Endothelial cell of umbilical vein (primary cell): Measurements from ENCODE around the gene LGALS3BP. TPM values are rescaled to one million over a fixed set of nuclear protein-coding genes. Genes with fewer than 3 reads are reported as not detected.
A peak's percentile ranks its signal among the peaks of the same experiment; 100 is the strongest.

Experiments
- BruUV-seq: library from RNA; stranded (reverse); fragments of 400-500 nt; replicated peaks from 2 replicates; lab custom pipeline; 2021; lab: Mats Ljungman, UMichigan
- CTCF ChIA-PET: fragments of 300-600, 350-600 bp; sonication (Branson Sonifier 250); formaldehyde crosslinking; loops from one replicate; lab custom pipeline; 2021; ENCODE audit warnings: antibody characterized with exemption, inconsistent platforms; lab: Charles Lee
- POLR2A ChIA-PET: fragments of 300-600, 350-600 bp; sonication (Branson Sonifier 250); formaldehyde crosslinking; loops from one replicate; lab custom pipeline; 2021; ENCODE audit warnings: antibody characterized with exemption, inconsistent platforms; lab: Charles Lee
- DNase-seq: peaks from one replicate; pipeline ENCODE4 v3.0.0-alpha.2; 2011; ENCODE audit warnings: low read depth, low spot score
- FAIRE-seq: peaks from 2 replicates; lab custom pipeline; 2011; peaks lifted over from hg19 to GRCh38; lab: Jason Lieb, UNC
- H2AFZ ChIP-seq: 2 replicates; pipeline ENCODE4 v1.6.0; 2012; ENCODE audit warnings: low read depth, low read length, control low read depth, inconsistent platforms
- H3K27ac ChIP-seq: 2 replicates; pipeline ENCODE4 v1.5.1; 2011; ENCODE audit warnings: low read depth, mild to moderate bottlenecking, control low read depth, low read length, moderate library complexity; ENCODE audit not compliant: insufficient read depth
- H3K27me3 ChIP-seq, 2 experiments: 2 replicates each; pipeline versions ENCODE4 v1.6.0 to v1.6.1; 2011; ENCODE audit warnings: low read length in 2 of 2, mixed read lengths in 1 of 2; ENCODE audit not compliant: control insufficient read depth in 2 of 2, insufficient read depth in 2 of 2
- H3K36me3 ChIP-seq, 2 experiments: 2 replicates in 1 of 2; 3 replicates in 1 of 2; pipeline ENCODE4 v1.5.1; 2011; ENCODE audit warnings: low read length in 2 of 2, mild to moderate bottlenecking in 1 of 2, moderate library complexity in 1 of 2; ENCODE audit not compliant: control insufficient read depth in 2 of 2, insufficient read depth in 2 of 2; ENCODE audit errors: extremely low read depth in 1 of 2
- H3K4me1 ChIP-seq: 3 replicates; pipeline ENCODE4 v1.5.1; 2011; ENCODE audit warnings: mild to moderate bottlenecking, low read length; ENCODE audit not compliant: control insufficient read depth, insufficient read depth; ENCODE audit errors: extremely low read depth
- H3K4me2 ChIP-seq: 2 replicates; pipeline ENCODE4 v1.6.1; 2011; ENCODE audit warnings: low read length, control low read depth, mixed read lengths; ENCODE audit not compliant: insufficient read depth
- H3K4me3 ChIP-seq, 3 experiments: fragments of 200-600 bp in 1 of 3; sonication (generic), shearing (Covaris generic) in 1 of 3; replicated peaks in 1 of 3; 2 replicates each; pipeline ENCODE4 v1.5.1; 2011 to 2016; ENCODE audit warnings: control low read depth in 3 of 3, low read length in 3 of 3, mild to moderate bottlenecking in 2 of 3, inconsistent platforms in 1 of 3, low read depth in 1 of 3, moderate library complexity in 1 of 3; ENCODE audit not compliant: insufficient read depth in 1 of 3
- H3K79me2 ChIP-seq: 2 replicates; pipeline ENCODE4 v1.6.0; 2012; ENCODE audit warnings: low read length, inconsistent platforms; ENCODE audit not compliant: control insufficient read depth, insufficient read depth
- H3K9ac ChIP-seq: replicated peaks from 2 replicates; pipeline ENCODE3; 2011; ENCODE audit warnings: low read length, control low read depth; ENCODE audit not compliant: insufficient read depth; ENCODE audit errors: extremely low read depth
- H3K9me1 ChIP-seq: replicated peaks from 3 replicates; pipeline ENCODE4 v1.6.0; 2011; ENCODE audit warnings: mild to moderate bottlenecking, low read length; ENCODE audit not compliant: control insufficient read depth, insufficient read depth; ENCODE audit errors: extremely low read depth
- H3K9me3 ChIP-seq: replicated peaks from 2 replicates; pipeline ENCODE4 v1.5.1; 2012; ENCODE audit warnings: low read length, inconsistent platforms; ENCODE audit not compliant: control insufficient read depth, insufficient read depth
- H4K20me1 ChIP-seq: replicated peaks from 2 replicates; pipeline ENCODE3; 2011; ENCODE audit warnings: mild to moderate bottlenecking, low read length; ENCODE audit not compliant: control insufficient read depth, insufficient read depth; ENCODE audit errors: extremely low read depth
- EZH2 ChIP-seq: IDR thresholded peaks from 2 replicates; pipeline ENCODE4 v1.6.1; 2012; ENCODE audit warnings: borderline replicate concordance, low read depth, mild to moderate bottlenecking, moderate library complexity, low read length, inconsistent platforms; ENCODE audit not compliant: severe bottlenecking
- FOS ChIP-seq: IDR thresholded peaks from 2 replicates; pipeline ENCODE4 v1.6.1; 2011; ENCODE audit warnings: mild to moderate bottlenecking, low read length, moderate library complexity, borderline replicate concordance; ENCODE audit not compliant: insufficient read depth
- GATA2 ChIP-seq: IDR thresholded peaks from 2 replicates; pipeline ENCODE4 v1.7.0; 2011; ENCODE audit warnings: low read depth, mild to moderate bottlenecking, moderate library complexity, mixed read lengths, low read length; ENCODE audit not compliant: insufficient read length, insufficient read depth
- JUN ChIP-seq: IDR thresholded peaks from 2 replicates; pipeline ENCODE4 v1.6.1; 2011; ENCODE audit warnings: borderline replicate concordance, low read depth; ENCODE audit not compliant: insufficient read length, insufficient read depth
- MYC ChIP-seq: IDR thresholded peaks from one replicate; pipeline ENCODE4 v1.6.1; 2011; ENCODE audit warnings: mild to moderate bottlenecking, low read depth, low read length
- POLR2A ChIP-seq: IDR thresholded peaks from 2 replicates; pipeline ENCODE4 v1.6.1; 2012; ENCODE audit warnings: low read depth, mild to moderate bottlenecking, control low read depth, low read length
- POLR2AphosphoS5 ChIP-seq: IDR thresholded peaks from 2 replicates; pipeline ENCODE4 v1.6.1; 2012; ENCODE audit warnings: low read depth, mild to moderate bottlenecking, control low read depth, low read length, moderate library complexity; ENCODE audit not compliant: insufficient read depth
- dilution Hi-C: fragments of 300-500 bp; cut with MboI; formaldehyde crosslinking; loops from one replicate; pipeline ENCODE4 v1.15.0; 2019; ENCODE audit warnings: low sequenced_read_pairs; ENCODE audit not compliant: extremely low pct_ligation_motif_present
- intact Hi-C: fragments of 100-400 bp; cut with micrococcal nuclease; formaldehyde crosslinking; loops from one replicate; pipeline ENCODE4 v1.10.0; 2022
- polyA plus RNA-seq, 4 experiments: library from polyadenylated mRNA; depleted of rRNA in 3 of 4; stranded (reverse) in 3 of 4; unstranded in 1 of 4; fragments of >200 nt; gene quantifications; 2 replicates each; pipeline versions ENCODE4 v1.2.1 to v1.2.3, GENCODE V29; 2011 to 2012; ENCODE audit warnings: missing spikeins in 1 of 4
- total RNA-seq: library from RNA; stranded (reverse); gene quantifications from 2 replicates; pipeline ENCODE4 v1.2.3, GENCODE V29; 2021
- TF ChIP-seq, protein P1 (sequence below), 2 donors: IDR thresholded peaks; 1 replicate in 1 of 2; 2 replicates in 1 of 2; pipeline ENCODE4 v1.5.1; 2011; ENCODE audit warnings: low read length in 2 of 2, mild to moderate bottlenecking in 2 of 2, moderate library complexity in 2 of 2, control low read depth in 1 of 2, inconsistent platforms in 1 of 2, low read depth in 1 of 2; ENCODE audit not compliant: insufficient read depth in 1 of 2; ENCODE audit errors: extremely low read depth in 1 of 2
- TF ChIP-seq, protein P2 (sequence below): IDR thresholded peaks from 2 replicates; pipeline ENCODE4 v1.6.1; 2011; ENCODE audit not compliant: insufficient read depth, insufficient read length

Gene LGALS3BP
- total and polyA plus RNA-seq, 2 donors (not counting 3 experiments of a cell fraction or from before 2014, with no cell fraction given) = 0.77 to 1.3 TPM

DNA sequence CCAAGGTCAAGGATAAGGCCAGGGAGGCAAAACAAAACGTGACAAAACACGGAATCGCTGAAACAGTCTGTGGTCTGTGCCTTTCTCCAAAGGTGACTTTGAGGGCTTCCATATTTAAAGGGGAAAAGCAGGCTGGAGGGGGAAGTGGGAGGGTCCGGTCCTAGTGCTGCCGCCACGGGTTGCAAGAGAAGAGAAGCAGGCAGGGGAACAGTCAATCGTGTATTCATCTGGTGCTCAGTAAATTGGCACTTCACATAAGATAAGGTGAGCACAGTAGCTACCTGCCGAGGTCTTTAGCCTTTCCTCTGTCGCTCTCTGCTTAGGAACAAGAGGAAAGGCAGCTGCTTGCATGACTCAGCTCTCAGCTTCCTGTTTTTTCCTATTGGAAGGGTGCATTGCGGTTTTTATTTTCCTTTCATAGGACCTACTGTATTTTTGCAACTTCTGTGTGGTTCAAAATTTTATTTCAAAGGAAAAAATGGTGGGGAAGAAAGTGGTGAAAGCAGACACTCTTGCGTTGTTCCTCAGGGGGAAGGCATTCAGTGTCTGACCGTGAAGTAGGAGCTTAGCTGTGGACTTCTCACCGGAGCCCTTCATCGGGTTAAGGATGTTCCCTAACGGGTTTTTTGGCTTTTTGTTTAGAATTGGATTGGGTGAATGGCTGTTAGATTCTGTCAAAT, 7.1 kb upstream of the LGALS3BP start:
- DNase-seq (peak; percentile 87), FAIRE-seq (peak; percentile 97)
- Histone ChIP-seq H4K20me1 (no peaks in the 10 kb centered on the region), H3K4me3 (peak overlapping the region; percentile 0 to 49 (median 13)), H3K79me2 (no peaks in the 10 kb centered on the region), H2AFZ (peak overlapping the region; percentile 39), H3K9me3 (no peaks in the 10 kb centered on the region), H3K27ac (peak overlapping the region; percentile 96), H3K27me3 (no peaks in the 10 kb centered on the region), H3K4me1 (peaks cover 28% of the 10 kb centered on the region), H3K9ac (peak overlapping the region; percentile 70), H3K36me3 (peaks cover 2 to 13% of the 10 kb centered on the region in 2 experiments), H3K4me2 (peak overlapping the region; percentile 89), H3K9me1 (no peaks in the 10 kb centered on the region)
- intact Hi-C loops (loop anchor here (1.0 to 2.0 kb wide), 2 partner anchors 23 to 56 kb away; partner anchors contain the start of gene CANT1), dilution Hi-C loops (no loop called here)
- ChIA-PET CTCF (interaction anchor here (0.7 to 2.2 kb wide), 6 partner anchors 9 to 121 kb away, joined by 3 to 15 read pairs (median 6); no protein-coding TSS in a partner anchor), POLR2A (no interaction called here)
- TSS peak; percentile 83 for BruUV-seq
- TF ChIP-seq, protein P1, sequence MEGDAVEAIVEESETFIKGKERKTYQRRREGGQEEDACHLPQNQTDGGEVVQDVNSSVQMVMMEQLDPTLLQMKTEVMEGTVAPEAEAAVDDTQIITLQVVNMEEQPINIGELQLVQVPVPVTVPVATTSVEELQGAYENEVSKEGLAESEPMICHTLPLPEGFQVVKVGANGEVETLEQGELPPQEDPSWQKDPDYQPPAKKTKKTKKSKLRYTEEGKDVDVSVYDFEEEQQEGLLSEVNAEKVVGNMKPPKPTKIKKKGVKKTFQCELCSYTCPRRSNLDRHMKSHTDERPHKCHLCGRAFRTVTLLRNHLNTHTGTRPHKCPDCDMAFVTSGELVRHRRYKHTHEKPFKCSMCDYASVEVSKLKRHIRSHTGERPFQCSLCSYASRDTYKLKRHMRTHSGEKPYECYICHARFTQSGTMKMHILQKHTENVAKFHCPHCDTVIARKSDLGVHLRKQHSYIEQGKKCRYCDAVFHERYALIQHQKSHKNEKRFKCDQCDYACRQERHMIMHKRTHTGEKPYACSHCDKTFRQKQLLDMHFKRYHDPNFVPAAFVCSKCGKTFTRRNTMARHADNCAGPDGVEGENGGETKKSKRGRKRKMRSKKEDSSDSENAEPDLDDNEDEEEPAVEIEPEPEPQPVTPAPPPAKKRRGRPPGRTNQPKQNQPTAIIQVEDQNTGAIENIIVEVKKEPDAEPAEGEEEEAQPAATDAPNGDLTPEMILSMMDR (IDR thresholded peaks at IDR 0.05; ENCODE audit: extremely low read depth in 1 of 2, insufficient read depth in 1 of 2, low read depth in 1 of 2, low read length in 2 of 2) = no peak
- TF ChIP-seq POLR2AphosphoS5 (peak; percentile 67), MYC (no peak), GATA2 (no peak), JUN (peak; percentile 79), POLR2A (peak; percentile 67), FOS (peak; percentile 88), EZH2 (no peak)
- TF ChIP-seq, protein P2, sequence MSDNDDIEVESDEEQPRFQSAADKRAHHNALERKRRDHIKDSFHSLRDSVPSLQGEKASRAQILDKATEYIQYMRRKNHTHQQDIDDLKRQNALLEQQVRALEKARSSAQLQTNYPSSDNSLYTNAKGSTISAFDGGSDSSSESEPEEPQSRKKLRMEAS = no peak
